IPS DF 6.9 (cell line): Measurements from ENCODE around the gene TRMT10B.
A peak's percentile ranks its signal among the peaks of the same experiment; 100 is the strongest.

ENCODE experiments used
- DNase-seq: peaks from one replicate; pipeline ENCODE4 v3.0.0-alpha.2; 2013; ENCODE audit warnings: low read depth, low spot score
- H3K27ac ChIP-seq: one replicate; pipeline ENCODE4 v1.5.1; 2013; ENCODE audit warnings: low read length, control low read depth
- H3K27me3 ChIP-seq: 2 replicates; pipeline ENCODE4 v1.6.1; 2013; ENCODE audit warnings: mild to moderate bottlenecking, low read length; ENCODE audit not compliant: control insufficient read depth, insufficient read depth
- H3K36me3 ChIP-seq: 2 replicates; pipeline ENCODE4 v1.6.1; 2013; ENCODE audit warnings: low read length; ENCODE audit not compliant: control insufficient read depth, insufficient read depth
- H3K4me1 ChIP-seq: 2 replicates; pipeline ENCODE4 v1.6.1; 2013; ENCODE audit warnings: low read length; ENCODE audit not compliant: control insufficient read depth, insufficient read depth
- H3K4me3 ChIP-seq: 2 replicates; pipeline ENCODE4 v1.5.1; 2013; ENCODE audit warnings: mild to moderate bottlenecking, low read length
- H3K9me3 ChIP-seq: 2 replicates; pipeline ENCODE4 v1.6.1; 2013; ENCODE audit warnings: low read length, inconsistent platforms; ENCODE audit not compliant: control insufficient read depth, insufficient read depth
- WGBS: extraction: QIAGEN DNeasy Blood & Tissue Kit; methylation state at CpG from one replicate; pipeline ENCODE4 v1.1.7; 2013; ENCODE audit warnings: mixed read lengths, missing lambda C conversion rate; ENCODE audit not compliant: insufficient read length, insufficient coverage; 5-methylcytosine and 5-hydroxymethylcytosine counted together

Gene TRMT10B

GRCh38 chr9:37730839-37731238 lies 22.8 kb upstream of the TRMT10B start:
- no peak for DNase-seq
- no peaks in the 10 kb centered on the region for H3K4me1 ChIP-seq
- H3K36me3 ChIP-seq = no peaks in the 10 kb centered on the region
- H3K9me3 ChIP-seq = no peaks in the 10 kb centered on the region
- no CpG with 5 or more reads among the region's 5 CpGs for WGBS
- no peak overlapping the region for H3K4me3 ChIP-seq
- H3K27ac ChIP-seq = no peak overlapping the region
- no peaks in the 10 kb centered on the region for H3K27me3 ChIP-seq

- Histone ChIP-seq H3K27me3 (no peaks in the 10 kb centered on the region), H3K36me3 (no peaks in the 10 kb centered on the region), H3K4me1 (no peaks in the 10 kb centered on the region), H3K4me3 (no peak overlapping the region), H3K27ac (no peak overlapping the region), H3K9me3 (no peaks in the 10 kb centered on the region)
- no peak for DNase-seq
- WGBS = no CpG with 5 or more reads among the region's 10 CpGs
Observed at GRCh38 chr9:37732086-37732741, 21.4 kb upstream of the TRMT10B start.

GRCh38 chr9:37732952-37733351 lies 20.7 kb upstream of the TRMT10B start:
- WGBS = no CpG with 5 or more reads among the region's 2 CpGs
- Histone ChIP-seq H3K4me3 (no peak overlapping the region), H3K27ac (no peak overlapping the region), H3K9me3 (no peaks in the 10 kb centered on the region), H3K36me3 (no peaks in the 10 kb centered on the region), H3K27me3 (no peaks in the 10 kb centered on the region), H3K4me1 (no peaks in the 10 kb centered on the region)
- DNase-seq = no peak

GRCh38 chr9:37739222-37739621 lies 14.4 kb upstream of the TRMT10B start:
- H3K9me3 ChIP-seq = no peaks in the 10 kb centered on the region
- H3K4me3 ChIP-seq = no peak overlapping the region
- no peaks in the 10 kb centered on the region for H3K27me3 ChIP-seq
- H3K36me3 ChIP-seq = no peaks in the 10 kb centered on the region; the same call in 1 of the 2 replicates
- no CpG with 5 or more reads among the region's 5 CpGs for WGBS
- DNase-seq = no peak
- no peaks in the 10 kb centered on the region for H3K4me1 ChIP-seq
- no peak overlapping the region for H3K27ac ChIP-seq

- Histone ChIP-seq H3K4me3 (no peak overlapping the region), H3K27me3 (no peaks in the 10 kb centered on the region), H3K36me3 (no peaks in the 10 kb centered on the region; the same call in 1 of the 2 replicates), H3K27ac (no peak overlapping the region), H3K9me3 (no peaks in the 10 kb centered on the region), H3K4me1 (no peaks in the 10 kb centered on the region)
- WGBS = no CpG with 5 or more reads among the region's 16 CpGs
- no peak for DNase-seq
Observed at GRCh38 chr9:37740128-37740527, 13.5 kb upstream of the TRMT10B start.

GRCh38 chr9:37740631-37741328 lies 12.8 kb upstream of the TRMT10B start:
- no peaks in the 10 kb centered on the region; the same call in 1 of the 2 replicates for H3K36me3 ChIP-seq
- no peak overlapping the region for H3K4me3 ChIP-seq
- DNase-seq = no peak
- no peaks in the 10 kb centered on the region for H3K9me3 ChIP-seq
- no peak overlapping the region for H3K27ac ChIP-seq
- no peaks in the 10 kb centered on the region for H3K4me1 ChIP-seq
- whole genome bisulfite sequencing = no CpG with 5 or more reads among the region's 15 CpGs
- no peaks in the 10 kb centered on the region for H3K27me3 ChIP-seq

- Histone ChIP-seq H3K4me1 (no peaks in the 10 kb centered on the region), H3K27ac (no peak overlapping the region), H3K9me3 (no peaks in the 10 kb centered on the region), H3K27me3 (no peaks in the 10 kb centered on the region), H3K4me3 (no peak overlapping the region), H3K36me3 (no peaks in the 10 kb centered on the region)
- DNase-seq = no peak
- WGBS = no CpG with 5 or more reads among the region's 8 CpGs
Observed at GRCh38 chr9:37745970-37746369, 7.6 kb upstream of the TRMT10B start.

- no peak for DNase-seq
Observed at GRCh38 chr9:37746448-37747270, 6.9 kb upstream of the TRMT10B start.

GRCh38 chr9:37747271-37747753 lies 6.3 kb upstream of the TRMT10B start:
- no peaks in the 10 kb centered on the region for H3K4me1 ChIP-seq
- WGBS = no CpG with 5 or more reads among the region's 3 CpGs
- H3K9me3 ChIP-seq = no peaks in the 10 kb centered on the region
- H3K27ac ChIP-seq = no peak overlapping the region
- no peak overlapping the region for H3K4me3 ChIP-seq
- H3K36me3 ChIP-seq = no peaks in the 10 kb centered on the region
- peak; percentile 29 for DNase-seq
- H3K27me3 ChIP-seq = no peaks in the 10 kb centered on the region

More at GRCh38 chr9:37746448-37747270, 6.9 kb upstream of the TRMT10B start:
- no peaks in the 10 kb centered on the region for H3K4me1 ChIP-seq
- WGBS = no CpG with 5 or more reads among the region's 24 CpGs
- H3K9me3 ChIP-seq = no peaks in the 10 kb centered on the region
- no peak overlapping the region for H3K4me3 ChIP-seq
- H3K27me3 ChIP-seq = no peaks in the 10 kb centered on the region
- no peak overlapping the region for H3K27ac ChIP-seq
- no peaks in the 10 kb centered on the region for H3K36me3 ChIP-seq

GRCh38 chr9:37749129-37749528 lies 4.5 kb upstream of the TRMT10B start:
- H3K9me3 ChIP-seq = no peaks in the 10 kb centered on the region
- no peak overlapping the region for H3K27ac ChIP-seq
- H3K27me3 ChIP-seq = no peaks in the 10 kb centered on the region
- H3K4me1 ChIP-seq = peaks cover 1% of the 10 kb centered on the region; the same call in 1 of the 2 replicates
- DNase-seq = no peak
- no peaks in the 10 kb centered on the region for H3K36me3 ChIP-seq
- no CpG with 5 or more reads among the region's 5 CpGs for WGBS
- no peak overlapping the region for H3K4me3 ChIP-seq
